CD4-positive, alpha-beta T cell treated with Interleukin-10 for 1 hour (primary cell): ENCODE results near the gene CR1.
"Not testable (repeated sequence)": the region's sequence is repeated elsewhere in the genome, so short reads cannot be mapped to it uniquely, and the experiment has no call there.

Source experiments
- DNase-seq: peaks from one replicate; pipeline ENCODE4 v3.0.0-alpha.2; 2020

The CR1 gene

DNA sequence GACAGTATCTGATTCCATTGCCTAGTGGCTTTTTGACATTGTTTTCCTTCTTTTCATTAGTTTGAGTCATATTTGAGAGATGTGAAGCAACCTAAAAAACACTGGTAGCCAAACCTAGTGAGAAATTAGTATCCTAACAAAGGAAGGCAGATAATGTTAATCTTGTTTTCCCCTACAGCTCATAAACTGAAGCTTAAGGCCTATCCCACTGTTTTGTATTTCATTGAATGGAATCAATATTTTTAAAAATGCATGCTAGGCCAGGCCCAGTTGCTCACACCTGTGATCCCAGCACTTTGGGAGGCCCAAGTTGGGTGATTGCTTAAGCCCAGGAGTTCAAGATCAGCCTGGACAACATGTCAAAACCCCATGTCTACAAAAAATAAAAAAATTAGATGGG, 150.2 kb downstream of the CR1 start:
- DNase-seq: no peak

DNA sequence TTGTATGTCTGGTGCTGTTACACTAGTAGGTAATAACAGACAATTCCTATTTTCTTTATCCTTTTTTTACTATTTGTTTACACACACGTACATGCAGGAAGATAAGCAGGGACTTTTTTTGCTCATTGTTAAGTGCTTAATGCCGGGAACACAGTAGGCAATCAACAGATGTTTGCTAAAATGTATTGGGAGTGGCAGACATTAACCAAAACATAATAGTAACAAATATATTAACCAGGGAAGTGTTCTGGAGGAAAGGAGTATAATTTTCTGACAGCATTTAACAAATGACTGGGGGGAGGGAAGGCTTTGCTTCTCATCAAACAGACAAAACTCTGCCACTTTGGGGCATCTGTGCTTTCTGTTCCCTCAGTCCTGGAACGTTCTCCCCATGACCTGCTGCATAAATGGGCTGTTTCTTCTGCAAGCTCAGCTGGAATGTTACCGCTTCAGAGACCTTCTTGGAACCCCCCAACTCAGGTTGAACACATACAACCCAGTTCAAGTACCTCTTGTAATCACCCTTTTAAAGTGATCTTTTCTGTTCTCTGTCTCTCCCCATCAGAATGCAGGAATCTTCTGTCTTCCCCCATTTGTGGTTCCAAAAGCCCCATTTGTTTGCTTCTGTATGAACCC, 151.1 kb downstream of the CR1 start:
- no peak for DNase-seq

DNA sequence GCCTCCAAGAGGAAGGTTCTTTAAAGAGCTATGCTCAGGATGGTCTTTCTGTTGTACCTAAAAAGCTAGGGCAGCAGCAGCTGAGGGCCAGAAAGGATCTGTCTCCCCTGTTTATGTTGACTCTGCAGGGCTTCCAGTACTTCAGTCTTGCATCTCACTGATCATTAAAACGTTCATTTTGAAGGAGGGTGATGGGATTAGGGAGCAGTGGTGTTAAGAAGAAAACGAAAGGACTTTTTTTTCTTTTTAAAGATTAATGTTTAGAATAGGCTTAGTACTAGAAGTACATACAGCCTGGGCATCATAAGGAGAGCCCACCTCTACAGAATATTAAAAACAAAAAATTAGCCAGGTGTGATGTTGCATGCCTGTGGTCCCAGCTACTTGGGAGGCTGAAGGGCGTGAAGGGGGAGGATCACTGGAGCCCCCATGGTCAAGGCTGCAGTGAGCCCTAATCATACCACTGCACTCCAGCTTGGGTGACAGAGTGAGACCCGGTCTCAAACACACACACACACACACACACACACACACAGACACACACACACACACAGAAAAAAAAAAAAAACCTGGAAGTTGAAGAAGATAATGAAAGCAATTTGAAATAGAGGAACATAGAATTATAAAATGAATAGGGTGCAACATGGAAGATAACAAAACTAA, 151.8 kb downstream of the CR1 start:
- DNase-seq: no peak

DNA sequence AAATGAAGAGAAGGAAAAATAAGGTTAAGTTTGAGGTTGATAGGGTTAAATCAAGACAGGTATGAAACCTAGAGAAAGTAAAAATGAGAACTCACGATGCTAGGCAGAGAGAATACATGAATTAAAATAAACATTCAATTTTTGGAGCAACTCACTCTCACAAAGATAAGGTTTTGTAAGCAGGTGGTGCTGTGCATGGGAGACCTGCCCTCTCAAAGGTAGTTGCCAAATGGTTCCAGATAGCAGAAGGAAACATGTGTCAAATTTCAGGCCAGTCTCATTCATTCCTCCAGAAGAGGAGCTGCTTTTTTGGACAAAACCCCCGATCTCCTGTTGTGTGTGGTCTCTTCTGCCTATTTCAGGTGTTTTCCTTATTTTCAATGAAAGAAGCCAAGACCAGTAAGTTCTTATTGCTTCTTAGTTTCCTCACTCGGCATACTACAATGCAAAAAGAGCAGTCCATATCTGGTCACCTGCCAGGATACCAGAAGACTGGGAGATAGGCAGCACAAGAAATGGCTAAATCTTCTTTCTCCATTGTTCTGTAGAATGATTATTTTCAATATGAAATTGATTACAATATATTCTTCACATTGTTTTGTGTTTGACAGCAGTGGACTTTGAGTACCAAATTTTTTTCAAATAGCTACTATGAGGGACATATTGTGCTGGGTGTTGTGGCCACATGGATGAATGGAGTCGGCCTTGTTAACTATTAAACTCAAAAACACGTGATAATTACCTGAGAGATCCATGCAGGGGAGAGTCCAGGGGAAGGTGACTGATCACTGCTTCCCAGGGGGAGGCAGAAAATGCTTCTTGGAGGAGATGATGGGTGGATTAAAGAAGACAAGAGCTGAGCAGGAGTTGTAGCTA, 152.6 kb downstream of the CR1 start:
- no peak for DNase-seq

DNA sequence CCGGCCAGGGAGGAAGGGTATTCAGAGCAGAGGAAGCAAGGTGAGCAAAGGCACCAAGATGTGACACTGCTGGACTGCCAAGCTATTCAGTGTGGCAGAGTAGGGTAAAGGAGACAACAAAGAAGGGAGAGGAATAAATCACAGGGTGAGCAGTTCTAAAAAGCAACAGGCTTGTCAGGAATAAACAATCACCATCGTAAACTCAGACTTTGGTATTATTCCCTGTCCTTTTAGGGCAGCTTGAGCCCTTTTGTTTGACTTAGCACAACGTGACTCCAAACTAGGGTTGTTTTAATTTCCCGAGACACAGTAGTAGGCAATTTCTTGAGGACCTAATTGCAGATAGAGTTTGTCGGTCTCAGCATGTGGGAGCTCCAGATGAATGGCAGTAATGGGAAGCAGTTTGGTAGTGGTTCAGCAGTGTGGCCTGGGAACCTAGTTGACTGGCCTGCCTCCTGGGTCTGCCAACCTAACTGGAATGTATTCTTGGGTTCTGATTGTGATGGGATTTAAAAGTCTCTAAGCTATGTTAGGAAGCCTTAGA, 153.3 kb downstream of the CR1 start:
- DNase-seq: no peak

DNA sequence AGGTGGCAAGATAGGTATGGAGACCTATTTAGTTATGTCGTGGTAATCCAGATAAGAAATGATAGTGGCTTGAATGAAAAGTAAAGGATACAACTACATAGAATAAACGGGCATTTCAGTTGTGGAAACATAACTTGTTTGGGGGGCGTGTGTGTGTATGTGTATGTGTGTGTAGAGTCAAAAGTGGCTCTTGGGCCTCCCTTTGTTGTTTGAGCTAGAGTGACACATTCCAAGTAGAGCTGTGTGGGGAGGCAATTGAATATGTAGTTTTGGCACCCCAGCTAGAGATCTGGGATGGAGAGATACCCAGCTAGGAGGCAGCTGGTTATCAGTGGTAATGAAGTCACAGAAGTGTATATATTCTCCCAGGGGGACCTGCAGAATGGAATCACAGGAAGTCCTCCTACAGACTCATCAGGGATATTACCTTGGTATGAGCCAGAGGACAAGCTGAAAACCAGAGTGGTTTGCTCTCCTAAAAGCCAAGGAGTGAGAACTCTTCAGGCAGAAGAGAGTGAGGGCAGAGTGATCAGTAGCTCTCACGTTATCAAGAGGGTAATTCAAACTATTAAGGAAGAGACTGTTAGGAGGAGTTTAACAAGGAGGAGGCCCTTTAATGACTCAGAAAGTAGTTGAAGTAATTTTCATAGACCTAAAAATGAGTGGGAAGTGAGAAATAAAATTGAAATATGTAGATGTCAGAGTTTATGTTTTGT, 154.1 kb downstream of the CR1 start:
- DNase-seq: no peak

DNA sequence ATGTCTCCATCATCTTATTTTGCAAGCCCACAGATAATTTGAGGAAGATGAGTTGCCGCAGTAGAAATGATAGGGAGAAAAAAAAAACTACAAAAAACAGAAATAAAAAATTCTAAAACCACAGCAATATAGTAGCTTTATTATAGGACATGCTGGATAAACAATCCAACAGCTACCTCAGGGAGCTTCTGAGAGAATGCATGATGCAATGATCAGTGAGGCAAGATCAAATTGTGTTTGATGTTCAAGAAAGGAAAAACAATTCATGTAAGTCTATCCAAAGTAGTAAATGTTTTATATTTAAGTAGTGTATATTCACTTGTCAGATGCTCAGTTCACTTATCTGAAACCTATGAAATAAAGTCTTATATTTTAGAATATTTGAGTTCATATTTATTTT, 155.6 kb downstream of the CR1 start:
- no peak for DNase-seq

DNA sequence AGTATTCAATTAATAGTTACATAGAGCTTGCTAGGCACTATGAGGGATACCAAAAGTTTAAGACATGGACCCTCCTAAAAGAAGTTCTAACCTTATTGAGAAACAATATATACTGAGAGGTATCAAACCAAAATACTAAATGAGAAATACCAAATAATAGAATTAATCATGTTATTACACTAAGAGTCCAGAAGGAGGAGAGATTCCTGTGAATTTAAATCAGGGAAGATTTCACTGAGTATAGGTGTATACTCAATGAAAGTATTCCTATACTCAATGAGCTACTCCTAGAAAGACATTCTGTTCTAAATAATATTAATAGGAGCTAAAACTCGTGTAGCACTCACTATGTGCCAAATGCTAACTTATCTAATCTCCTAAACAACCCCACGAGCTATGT, 158.4 kb downstream of the CR1 start:
- DNase-seq: no peak

GRCh38 chr1:207658408-207658807, 162.5 kb downstream of the CR1 start:
- no peak for DNase-seq

DNA sequence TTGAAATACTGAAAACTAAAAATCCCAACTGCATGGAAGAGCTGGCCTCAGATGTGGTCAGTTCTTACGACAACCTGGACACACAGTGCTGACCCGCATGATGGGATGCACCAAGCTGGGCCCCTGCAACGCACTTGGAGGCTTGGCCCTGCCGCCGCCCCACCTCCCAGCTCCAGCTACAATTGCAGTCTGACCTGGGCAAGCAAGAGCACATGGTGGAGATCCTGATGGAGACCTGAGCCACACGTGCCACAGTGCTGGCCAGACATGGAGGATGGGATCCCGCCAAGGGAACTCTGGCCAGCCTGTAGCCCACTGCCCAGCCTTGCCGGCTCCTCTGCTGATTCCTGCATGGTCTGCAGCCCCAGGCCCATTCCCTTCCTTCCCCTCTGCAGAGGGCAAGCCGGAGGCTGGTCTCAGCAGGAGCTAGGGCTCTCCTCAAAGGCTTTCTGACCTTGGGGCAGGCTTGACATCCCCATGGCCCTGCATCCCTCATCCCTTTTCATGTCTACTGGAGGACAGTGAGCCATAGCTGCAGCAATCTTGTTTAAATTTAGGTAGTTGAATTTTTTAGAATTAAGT, 163.0 kb downstream of the CR1 start:
- no peak for DNase-seq

- no peak for DNase-seq
Measured at GRCh38 chr1:207659545-207660153, 163.7 kb downstream of the CR1 start.

DNA sequence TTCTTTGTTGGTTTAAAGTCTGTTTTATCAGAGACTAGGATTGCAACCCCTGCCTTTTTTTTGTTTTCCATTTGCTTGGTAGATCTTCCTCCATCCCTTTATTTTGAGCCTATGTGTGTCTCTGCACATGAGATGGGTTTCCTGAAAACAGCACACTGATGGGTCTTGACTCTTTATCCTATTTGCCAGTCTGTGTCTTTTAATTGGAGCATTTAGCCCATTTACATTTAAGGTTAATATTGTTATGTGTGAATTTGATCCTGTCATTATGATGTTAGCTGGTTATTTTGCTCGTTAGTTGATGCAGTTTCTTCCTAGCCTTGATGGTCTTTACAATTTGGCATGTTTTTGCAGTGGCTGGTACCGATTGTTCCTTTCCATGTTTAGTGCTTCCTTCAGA, 165.5 kb downstream of the CR1 start:
- not testable (repeated sequence) for DNase-seq

DNA sequence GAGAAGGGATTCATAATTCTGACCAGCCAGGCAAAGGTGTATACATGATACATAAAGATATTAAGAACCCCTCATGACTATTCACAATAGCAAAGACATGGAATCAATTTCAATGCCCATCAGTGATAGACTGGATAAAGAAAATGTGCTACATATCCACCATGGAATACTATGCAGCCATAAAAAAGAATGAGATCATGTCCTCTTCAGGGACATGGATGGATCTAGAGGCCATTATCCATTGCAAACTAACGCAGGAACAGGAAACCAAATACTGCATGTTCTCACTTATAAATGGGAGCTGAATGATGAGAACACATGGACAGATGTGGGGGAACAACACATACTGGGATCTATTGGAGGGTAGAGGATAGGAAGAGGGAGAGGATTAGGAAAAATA, 170.4 kb downstream of the CR1 start:
- DNase-seq: no peak

DNA sequence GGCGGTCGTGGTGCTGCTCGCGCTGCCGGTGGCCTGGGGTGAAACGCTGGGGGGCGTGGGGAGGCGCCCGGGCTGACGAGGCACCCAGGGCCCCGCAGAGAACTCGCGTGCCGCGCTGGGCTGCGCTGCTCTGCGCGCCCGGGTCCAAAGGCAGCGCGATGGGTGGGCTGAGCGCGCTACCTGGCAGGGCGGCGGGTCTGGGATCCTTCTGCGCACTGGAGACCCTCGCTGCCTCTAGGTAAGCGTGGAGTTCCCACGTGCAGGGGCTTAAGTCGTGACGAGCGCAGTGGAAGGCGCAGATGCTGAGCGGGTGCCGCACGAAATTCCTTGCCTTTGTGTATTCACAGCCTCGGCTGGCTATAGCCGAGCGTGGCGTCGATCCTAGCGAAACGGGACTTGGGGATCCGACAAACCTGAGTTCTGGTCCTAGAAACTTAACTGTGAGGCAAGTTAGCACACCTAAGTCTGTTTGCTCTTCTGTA, 173.6 kb downstream of the CR1 start:
- DNase-seq: no peak

- DNase-seq: no peak
Measured at GRCh38 chr1:207670192-207670591, 174.2 kb downstream of the CR1 start.

- DNase-seq: no peak
Measured at GRCh38 chr1:207670997-207671396, 175.0 kb downstream of the CR1 start.

- no peak for DNase-seq
Measured at GRCh38 chr1:207672522-207673130, 176.7 kb downstream of the CR1 start.

DNA sequence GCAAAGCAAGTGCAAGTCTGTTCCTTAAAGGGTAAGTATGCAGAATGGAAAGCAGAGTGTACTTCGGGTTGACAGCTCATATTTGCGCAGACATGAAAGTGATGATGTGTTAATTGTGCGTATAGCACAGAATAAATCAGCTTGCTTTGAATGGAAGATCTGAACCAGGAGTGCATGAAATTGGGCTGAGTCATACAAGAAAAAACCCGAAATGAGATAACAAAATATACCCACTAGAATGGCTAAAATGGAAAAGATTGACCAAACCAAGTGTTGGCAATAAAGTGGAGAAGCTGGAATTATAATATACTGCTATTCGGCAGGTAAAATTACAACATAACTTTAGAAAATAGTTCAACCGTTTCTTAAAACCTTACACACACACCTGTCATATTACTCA, 177.4 kb downstream of the CR1 start:
- DNase-seq: no peak

DNA sequence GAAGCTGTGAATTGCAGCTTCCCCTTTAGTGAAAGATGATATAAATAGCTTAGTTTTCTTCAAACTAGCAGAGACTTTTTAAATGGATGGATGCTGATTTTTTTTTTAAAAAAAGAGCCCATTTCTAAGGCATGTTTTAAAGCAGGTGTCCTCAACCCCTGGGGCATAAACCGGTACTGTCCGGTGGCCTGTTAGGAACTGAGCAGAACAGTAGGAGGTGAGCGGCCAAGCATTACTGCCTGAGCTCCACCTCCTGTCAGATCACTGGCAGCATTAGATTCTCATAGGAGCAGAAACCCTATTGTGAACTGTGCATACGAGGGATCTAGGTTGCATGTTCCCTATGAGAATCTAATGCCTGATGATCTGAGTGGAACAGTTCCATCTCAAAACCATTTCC, 180.2 kb downstream of the CR1 start:
- no peak for DNase-seq

GRCh38 chr1:207680590-207681388, 184.8 kb downstream of the CR1 start:
- not testable (repeated sequence) for DNase-seq
